Parathyroid adenoma (tissue), 2 donors: ENCODE data around the gene CRYBA4.
A peak's percentile ranks its signal among the peaks of the same experiment; 100 is the strongest.

Experiments
- H2AFZ ChIP-seq: fragments of 300-600 bp; sonication (generic); one replicate; pipeline ENCODE4 v1.7.0; 2017; ENCODE audit warnings: antibody characterized with exemption, mild to moderate bottlenecking
- H3K27ac ChIP-seq: fragments of 300-600 bp; sonication (generic); one replicate; pipeline ENCODE4 v1.7.0; 2017
- H3K27me3 ChIP-seq: fragments of 300-600 bp; sonication (generic); one replicate; pipeline ENCODE4 v1.7.0; 2017; ENCODE audit warnings: low read length; ENCODE audit not compliant: control insufficient read depth, insufficient read depth
- H3K36me3 ChIP-seq: fragments of 300-600 bp; sonication (generic); one replicate; pipeline ENCODE4 v1.7.0; 2017; ENCODE audit warnings: low read length; ENCODE audit not compliant: control insufficient read depth, insufficient read depth
- H3K4me1 ChIP-seq: fragments of 300-600 bp; sonication (generic); one replicate; pipeline ENCODE4 v1.7.0; 2017; ENCODE audit warnings: control low read depth
- H3K4me2 ChIP-seq: fragments of 300-600 bp; sonication (generic); one replicate; pipeline ENCODE4 v1.7.0; 2017; ENCODE audit warnings: low read length
- H3K4me3 ChIP-seq: fragments of 300-600 bp; sonication (generic); one replicate; pipeline ENCODE4 v1.7.0; 2017; ENCODE audit warnings: low read depth, low read length
- H3K79me2 ChIP-seq: fragments of 300-600 bp; sonication (generic); one replicate; pipeline ENCODE4 v1.7.0; 2017; ENCODE audit warnings: control low read depth
- H3K9ac ChIP-seq: fragments of 300-600 bp; sonication (generic); one replicate; pipeline ENCODE4 v1.7.0; 2017; ENCODE audit warnings: mild to moderate bottlenecking
- H3K9me3 ChIP-seq: fragments of 300-600 bp; sonication (generic); one replicate; pipeline ENCODE4 v1.7.0; 2017; ENCODE audit warnings: low read length; ENCODE audit not compliant: control insufficient read depth
- CTCF ChIP-seq: fragments of 300-600 bp; sonication (generic); IDR thresholded peaks from one replicate; pipeline ENCODE4 v1.7.0; 2017; ENCODE audit warnings: antibody characterized with exemption, mild to moderate bottlenecking
- donor health status: primary hyperparathyroidism.

The CRYBA4 gene

GRCh38 chr22:26587991-26588613, 33.7 kb upstream of the CRYBA4 start:
- Histone ChIP-seq H3K36me3 (no peaks in the 10 kb centered on the region), H3K27ac (no peak overlapping the region), H3K4me2 (no peak overlapping the region), H3K9me3 (no peaks in the 10 kb centered on the region), H3K4me3 (no peak overlapping the region), H3K4me1 (no peaks in the 10 kb centered on the region), H2AFZ (no peak overlapping the region), H3K79me2 (no peaks in the 10 kb centered on the region), H3K27me3 (no peaks in the 10 kb centered on the region), H3K9ac (no peak overlapping the region)
- no peak for TF ChIP-seq CTCF

- Histone ChIP-seq H3K9me3 (no peaks in the 10 kb centered on the region), H3K4me1 (no peaks in the 10 kb centered on the region), H3K9ac (no peak overlapping the region), H3K4me2 (peak overlapping the region; percentile 73), H3K79me2 (no peaks in the 10 kb centered on the region), H3K4me3 (peak overlapping the region; percentile 91), H2AFZ (peak overlapping the region; percentile 77), H3K27ac (no peak overlapping the region), H3K27me3 (no peaks in the 10 kb centered on the region), H3K36me3 (no peaks in the 10 kb centered on the region)
- TF ChIP-seq CTCF, result no peak
Measured at GRCh38 chr22:26588729-26589366, 32.9 kb upstream of the CRYBA4 start.

DNA sequence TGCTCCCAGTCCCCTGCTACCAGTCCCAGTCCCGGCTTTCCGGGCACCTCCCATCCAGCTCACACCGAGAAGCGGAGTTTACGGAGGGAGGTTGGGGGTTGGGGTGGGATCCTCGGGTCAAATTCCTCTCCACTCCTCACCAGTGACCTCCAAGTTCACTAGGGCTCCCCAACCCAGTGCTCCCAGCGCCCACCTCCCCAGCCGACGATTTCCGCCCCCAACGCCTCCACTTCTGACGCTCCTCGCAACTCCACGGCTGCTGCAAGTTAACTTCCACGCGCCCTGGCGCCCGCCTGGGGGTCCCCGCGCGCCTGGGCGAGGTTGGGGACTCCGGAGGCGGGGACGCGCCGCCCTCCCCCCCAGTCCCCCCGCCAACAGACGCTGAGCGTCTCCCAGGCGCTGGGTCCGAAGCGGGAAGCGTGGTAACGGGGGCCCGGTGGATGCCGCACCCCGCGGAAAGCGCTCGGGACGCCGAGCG, 32.4 kb upstream of the CRYBA4 start:
- peak overlapping the region; percentile 77 for H2AFZ ChIP-seq

GRCh38 chr22:26589845-26590736, 31.7 kb upstream of the CRYBA4 start, which contains the start of gene TPST2:
Gene TPST2 (minus strand): TSS chr22:26590132. CDS start chr22:26541630, 48,502 bp downstream.
- Histone ChIP-seq H3K36me3 (no peaks in the 10 kb centered on the region), H3K27ac (peak within 1 kb of the TSS; percentile 39), H3K4me1 (no peaks in the 10 kb centered on the region), H3K4me2 (peak within 1 kb of the TSS; percentile 100), H3K4me3 (peak within 1 kb of the TSS; percentile 91), H3K9ac (no peak within 1 kb of the TSS), H2AFZ (peak within 1 kb of the TSS; percentile 84), H3K79me2 (no peaks in the 10 kb centered on the region), H3K27me3 (no peaks in the 10 kb centered on the region), H3K9me3 (no peaks in the 10 kb centered on the region)
- no peak for TF ChIP-seq CTCF

More for the DNA sequence above, 32.4 kb upstream of the CRYBA4 start:
- peak overlapping the region; percentile 36 for H3K27ac ChIP-seq
- H3K4me2 ChIP-seq, result peak overlapping the region; percentile 73
- no peak overlapping the region for H3K9ac ChIP-seq
- H3K36me3 ChIP-seq, result no peaks in the 10 kb centered on the region
- no peak for TF ChIP-seq CTCF
- H3K27me3 ChIP-seq, result no peaks in the 10 kb centered on the region
- H3K4me3 ChIP-seq, result peak overlapping the region; percentile 91
- no peaks in the 10 kb centered on the region for H3K9me3 ChIP-seq
- H3K79me2 ChIP-seq, result no peaks in the 10 kb centered on the region
- no peaks in the 10 kb centered on the region for H3K4me1 ChIP-seq
